ENCODE data around the gene PHACTR3.

Gene PHACTR3

GRCh38 chr20:59673288-59673997, 69.1 kb downstream of the PHACTR3 start:
- DNase-seq, result no peak

GRCh38 chr20:59673998-59674445, 69.7 kb downstream of the PHACTR3 start:
- no peak for DNase-seq

- DNase-seq, result no peak
Observed at GRCh38 chr20:59676126-59676850, 71.9 kb downstream of the PHACTR3 start.

- DNase-seq, result no peak
Observed at GRCh38 chr20:59676851-59677182, 72.5 kb downstream of the PHACTR3 start.

- DNase-seq, result no peak
Observed at GRCh38 chr20:59677586-59677985, 73.2 kb downstream of the PHACTR3 start.

- no peak for DNase-seq
Observed at GRCh38 chr20:59678288-59678687, 73.9 kb downstream of the PHACTR3 start.

GRCh38 chr20:59678951-59679350, 74.6 kb downstream of the PHACTR3 start:
- DNase-seq, result no peak

- DNase-seq, result no peak
Observed at GRCh38 chr20:59680148-59680650, 75.9 kb downstream of the PHACTR3 start.

- DNase-seq, result no peak
Observed at GRCh38 chr20:59680852-59681251, 76.5 kb downstream of the PHACTR3 start.

- no peak for DNase-seq
Observed at GRCh38 chr20:59682603-59683002, 78.3 kb downstream of the PHACTR3 start.

GRCh38 chr20:59683181-59683580, 78.8 kb downstream of the PHACTR3 start:
- DNase-seq, result no peak

- no peak for DNase-seq
Observed at GRCh38 chr20:59684685-59685242, 80.4 kb downstream of the PHACTR3 start.

GRCh38 chr20:59686404-59687346, 82.3 kb downstream of the PHACTR3 start:
- DNase-seq, result no peak

GRCh38 chr20:59688356-59688755, 84.0 kb downstream of the PHACTR3 start:
- no peak for DNase-seq

- DNase-seq, result no peak
Observed at GRCh38 chr20:59688999-59689398, 84.7 kb downstream of the PHACTR3 start.

GRCh38 chr20:59690101-59690500, 85.8 kb downstream of the PHACTR3 start:
- no peak for DNase-seq

GRCh38 chr20:59690976-59691375, 86.6 kb downstream of the PHACTR3 start:
- no peak for DNase-seq

- no peak for DNase-seq
Observed at GRCh38 chr20:59692139-59692538, 87.8 kb downstream of the PHACTR3 start.

- no peak for DNase-seq
Observed at GRCh38 chr20:59693587-59693986, 89.2 kb downstream of the PHACTR3 start.

- DNase-seq, result no peak
Observed at GRCh38 chr20:59696476-59696875, 92.1 kb downstream of the PHACTR3 start.

- DNase-seq, result no peak
Observed at GRCh38 chr20:59697068-59697467, 92.7 kb downstream of the PHACTR3 start.

GRCh38 chr20:59698598-59698997, 94.3 kb downstream of the PHACTR3 start:
- DNase-seq, result no peak

- no peak for DNase-seq
Observed at GRCh38 chr20:59701236-59701635, 96.9 kb downstream of the PHACTR3 start.
